ENCODE measurements around the gene MISP.
"Not testable (repeated sequence)": the region's sequence is repeated elsewhere in the genome, so short reads cannot be mapped to it uniquely, and the experiment has no call there.

Gene MISP

GRCh38 chr19:723714-724113 is 27.2 kb upstream of the MISP start:
- DNase-seq (ENCODE audit: low spot score) = no peak

- no peak for DNase-seq (ENCODE audit: low spot score)
These were observed 25.3 kb upstream of the MISP start for GRCh38 chr19:725461-726089.

GRCh38 chr19:726993-727956 is 23.6 kb upstream of the MISP start:
- no peak for DNase-seq (ENCODE audit: low spot score)

GRCh38 chr19:728011-728410 is 22.9 kb upstream of the MISP start:
- no peak for DNase-seq (ENCODE audit: low spot score)

- not testable (repeated sequence) for DNase-seq (ENCODE audit: low spot score)
These were observed 21.3 kb upstream of the MISP start for GRCh38 chr19:729564-729963.

GRCh38 chr19:729965-730668 is 20.8 kb upstream of the MISP start:
- no peak for DNase-seq (ENCODE audit: low spot score)

GRCh38 chr19:731000-731399 is 19.9 kb upstream of the MISP start:
- no peak for DNase-seq (ENCODE audit: low spot score)

- no peak for DNase-seq (ENCODE audit: low spot score)
These were observed 18.5 kb upstream of the MISP start for GRCh38 chr19:732148-733069.

- DNase-seq (ENCODE audit: low spot score) = no peak
These were observed 16.2 kb upstream of the MISP start for GRCh38 chr19:734716-735115.

- DNase-seq (ENCODE audit: low spot score) = no peak
These were observed 14.8 kb upstream of the MISP start for GRCh38 chr19:736125-736524.

- no peak for DNase-seq (ENCODE audit: low spot score)
These were observed 13.3 kb upstream of the MISP start for GRCh38 chr19:737591-738093.

GRCh38 chr19:738509-739128 is 12.3 kb upstream of the MISP start:
- no peak for DNase-seq (ENCODE audit: low spot score)

- DNase-seq (ENCODE audit: low spot score) = no peak
These were observed 10.8 kb upstream of the MISP start for GRCh38 chr19:739998-740715.

- not testable (repeated sequence) for DNase-seq (ENCODE audit: low spot score)
These were observed 10.0 kb upstream of the MISP start for GRCh38 chr19:740816-741505.

GRCh38 chr19:741506-742131 is 9.3 kb upstream of the MISP start:
- no peak for DNase-seq (ENCODE audit: low spot score)

- no peak for DNase-seq (ENCODE audit: low spot score)
These were observed 8.3 kb upstream of the MISP start for GRCh38 chr19:742540-743075.

GRCh38 chr19:743168-743687 is 7.7 kb upstream of the MISP start:
- no peak for DNase-seq (ENCODE audit: low spot score)

GRCh38 chr19:745138-745537 is 5.8 kb upstream of the MISP start:
- not testable (repeated sequence) for DNase-seq (ENCODE audit: low spot score)
